HG02588 (cell line): ENCODE data around the gene DCTN4.
"Not testable (repeated sequence)": the region's sequence is repeated elsewhere in the genome, so short reads cannot be mapped to it uniquely, and the experiment has no call there.

Source experiments
- ATAC-seq: cut with Tn5 transposase; IDR thresholded peaks from one replicate; pipeline ENCODE4 v1.9.1; 2021; ENCODE audit warnings: mild to moderate bottlenecking, moderate library complexity; ENCODE audit not compliant: unreplicated experiment

The DCTN4 gene

GRCh38 chr5:150742455-150743141 lies 16.2 kb downstream of the DCTN4 start:
- ATAC-seq, result not testable (repeated sequence)

GRCh38 chr5:150740992-150741391 lies 17.8 kb downstream of the DCTN4 start:
- no peak for ATAC-seq

- no peak for ATAC-seq
These were observed 20.0 kb downstream of the DCTN4 start for GRCh38 chr5:150738862-150739261.

GRCh38 chr5:150734579-150735384 lies 24.0 kb downstream of the DCTN4 start:
- no peak for ATAC-seq

- no peak for ATAC-seq
These were observed 27.1 kb downstream of the DCTN4 start for GRCh38 chr5:150731669-150732242.

GRCh38 chr5:150729859-150730258 lies 29.0 kb downstream of the DCTN4 start:
- no peak for ATAC-seq

GRCh38 chr5:150723845-150724244 lies 35.0 kb downstream of the DCTN4 start:
- no peak for ATAC-seq

GRCh38 chr5:150710165-150710564 lies 48.7 kb downstream of the DCTN4 start:
- ATAC-seq, result no peak

GRCh38 chr5:150706776-150707390 lies 51.9 kb downstream of the DCTN4 start:
- no peak for ATAC-seq

- no peak for ATAC-seq
These were observed 55.1 kb downstream of the DCTN4 start for GRCh38 chr5:150703762-150704161.

GRCh38 chr5:150700594-150701377 lies 58.0 kb downstream of the DCTN4 start, which contains the start of gene RBM22:
Gene RBM22, minus strand, starts transcription at chr5:150701062. Its CDS starts 77 bp downstream, at chr5:150700985.
- ATAC-seq, result peak; percentile 96

- ATAC-seq, result no peak
These were observed 58.6 kb downstream of the DCTN4 start for GRCh38 chr5:150700246-150700593.

GRCh38 chr5:150694612-150695011 lies 64.2 kb downstream of the DCTN4 start:
- ATAC-seq, result no peak

GRCh38 chr5:150692276-150692675 lies 66.5 kb downstream of the DCTN4 start:
- no peak for ATAC-seq

- ATAC-seq, result no peak
These were observed 68.1 kb downstream of the DCTN4 start for GRCh38 chr5:150690760-150691159.

GRCh38 chr5:150689120-150689519 lies 69.7 kb downstream of the DCTN4 start:
- ATAC-seq, result no peak

GRCh38 chr5:150676578-150676977 lies 82.2 kb downstream of the DCTN4 start:
- ATAC-seq, result no peak

- ATAC-seq, result no peak
These were observed 83.7 kb downstream of the DCTN4 start for GRCh38 chr5:150675069-150675468.

- ATAC-seq, result no peak
These were observed 84.4 kb downstream of the DCTN4 start for GRCh38 chr5:150674341-150674821.

GRCh38 chr5:150672884-150673275 lies 85.9 kb downstream of the DCTN4 start:
- ATAC-seq, result no peak
